ENCODE results near the gene MAPK9.
A peak's percentile ranks its signal among the peaks of the same experiment; 100 is the strongest.

The MAPK9 gene

DNA sequence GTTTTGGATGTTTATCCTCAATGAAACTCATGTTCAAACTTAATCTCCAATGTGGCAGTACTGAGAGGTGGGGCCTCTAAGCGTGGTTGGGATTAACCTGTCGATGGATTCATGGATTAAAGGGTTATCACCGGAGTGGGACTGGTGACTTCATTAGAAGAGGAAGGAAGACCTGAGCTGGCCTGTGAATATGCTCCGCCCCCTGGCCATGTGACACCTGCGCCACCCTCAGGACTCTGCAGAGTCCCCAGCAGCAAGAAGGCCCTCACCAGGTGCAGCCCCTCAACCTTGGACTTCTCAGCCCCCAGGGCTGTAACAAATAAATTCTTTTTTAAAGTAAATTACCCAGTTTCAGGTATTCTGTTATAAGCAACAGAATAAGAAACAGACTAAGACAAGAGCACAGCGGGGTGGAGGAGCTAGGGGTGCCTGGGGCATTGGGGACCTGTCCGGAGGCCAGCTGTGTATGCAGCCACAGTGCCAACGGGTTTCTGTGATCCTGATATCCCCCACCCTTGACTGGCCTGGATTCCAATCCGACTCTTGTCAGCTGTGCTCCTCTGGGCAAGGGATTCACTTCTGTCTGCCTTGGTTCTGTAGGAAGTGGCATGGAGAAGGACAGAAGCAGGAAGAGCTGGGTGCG lies 3.2 kb upstream of the MAPK9 start:
- DNase-seq (ENCODE audit: low read depth, low spot score) = no peak

DNA sequence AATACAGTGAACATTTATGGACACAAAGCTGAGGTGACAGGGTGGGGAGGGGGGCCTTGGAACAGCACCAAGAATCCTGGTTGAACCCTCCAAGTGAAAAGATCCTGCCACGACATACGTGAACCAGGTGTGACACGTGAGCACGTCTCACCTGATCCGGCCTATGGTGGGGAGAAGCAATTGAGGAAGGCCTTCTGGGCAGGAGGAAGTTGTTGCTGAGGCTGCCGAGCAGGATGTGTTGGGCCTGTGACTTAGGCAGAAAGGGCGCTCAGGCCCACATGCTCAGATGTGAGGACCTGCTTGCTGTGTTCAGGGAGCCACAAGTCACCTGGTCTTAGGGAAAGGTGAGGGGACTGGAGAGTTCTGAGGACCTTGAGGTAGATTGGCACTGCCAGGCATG lies 2.5 kb upstream of the MAPK9 start:
- no peak for DNase-seq (ENCODE audit: low read depth, low spot score)

DNA sequence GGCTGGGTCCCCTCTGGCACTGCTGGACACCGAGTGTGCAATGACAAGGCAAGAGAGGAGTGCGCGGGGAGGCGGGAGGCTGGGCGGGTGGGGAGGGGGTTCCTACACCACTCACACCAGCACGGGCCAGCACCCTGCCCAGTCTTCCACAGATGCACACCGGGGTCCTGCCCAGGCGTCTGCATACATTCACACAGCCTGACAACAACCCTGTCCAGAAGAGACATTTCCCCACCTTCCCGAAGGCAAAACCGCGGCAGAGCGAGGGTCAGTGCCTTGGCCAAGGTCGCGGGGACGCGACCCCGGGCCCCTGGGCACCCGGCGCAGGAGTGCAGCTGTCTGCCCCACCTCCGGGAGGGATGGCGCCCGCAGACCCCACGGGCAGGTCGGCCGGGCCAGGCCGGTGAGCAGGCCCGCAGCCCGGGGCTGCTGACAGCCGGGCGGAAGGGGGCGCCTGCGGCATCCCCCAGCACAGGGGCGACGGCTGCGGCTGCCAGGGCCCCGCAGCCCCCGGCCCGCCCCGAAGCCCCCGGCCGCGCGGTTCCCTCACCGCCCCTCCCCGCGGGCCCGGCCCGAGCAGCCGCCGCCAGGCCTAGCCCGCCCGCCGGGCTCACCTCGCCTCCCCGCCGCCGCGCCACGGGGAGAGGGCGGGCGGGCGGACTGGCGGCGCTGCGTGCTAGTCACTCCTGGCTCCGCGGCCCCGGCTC lies 496 bp downstream of the MAPK9 start:
- DNase-seq (ENCODE audit: low read depth, low spot score) = peak; percentile 69

DNA sequence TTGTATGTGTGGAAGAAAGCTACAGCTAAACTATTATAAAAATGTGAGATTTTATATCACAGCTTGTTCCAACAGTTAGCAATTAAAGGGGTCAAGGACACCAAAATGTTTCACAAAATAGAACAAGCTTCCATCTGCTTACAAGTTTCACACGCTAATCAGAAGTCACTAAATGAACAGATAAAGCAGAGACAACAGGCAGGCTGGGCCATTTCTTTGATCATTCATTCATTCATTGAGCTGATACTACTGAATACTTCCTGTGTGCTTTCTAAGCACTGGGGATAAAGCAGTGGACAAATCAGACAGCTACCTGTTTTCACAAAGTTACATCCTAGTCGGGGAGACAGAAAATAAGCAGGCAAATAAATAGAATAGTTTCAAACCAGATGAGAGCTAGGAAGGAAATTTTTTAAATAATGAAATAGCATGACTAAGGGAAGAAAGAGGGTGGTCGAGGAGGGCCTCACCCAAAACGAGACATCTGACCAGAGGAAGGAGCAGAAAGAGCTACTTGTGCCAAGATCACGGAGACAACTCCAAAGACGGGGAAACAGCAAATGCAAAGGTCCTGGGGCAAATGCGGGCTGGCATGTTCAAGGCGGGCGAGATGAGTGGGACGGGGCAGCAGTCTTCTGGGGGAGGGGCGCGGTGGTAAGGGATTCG lies 1.2 kb downstream of the MAPK9 start:
- DNase-seq (ENCODE audit: low read depth, low spot score) = no peak

DNA sequence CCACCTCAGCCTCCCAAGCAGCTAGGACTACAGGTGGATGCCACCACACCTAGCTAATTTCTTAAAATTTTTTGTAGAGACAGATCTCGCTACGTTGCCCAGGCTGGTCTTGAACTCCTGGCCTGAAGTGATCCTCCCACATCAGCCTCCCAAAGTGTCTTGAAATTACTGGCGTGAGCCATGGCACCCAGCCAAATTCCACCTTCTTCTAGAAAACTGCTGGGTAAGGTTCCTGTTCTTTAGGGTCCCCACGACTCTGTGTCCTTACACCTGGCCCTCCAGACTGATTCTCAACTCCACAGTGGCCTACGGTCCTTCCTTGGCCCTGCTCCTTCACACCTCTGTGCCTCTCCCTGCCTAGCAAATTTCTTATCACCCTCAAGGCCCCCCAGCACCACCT lies 1.9 kb downstream of the MAPK9 start:
- no peak for DNase-seq (ENCODE audit: low read depth, low spot score)

DNA sequence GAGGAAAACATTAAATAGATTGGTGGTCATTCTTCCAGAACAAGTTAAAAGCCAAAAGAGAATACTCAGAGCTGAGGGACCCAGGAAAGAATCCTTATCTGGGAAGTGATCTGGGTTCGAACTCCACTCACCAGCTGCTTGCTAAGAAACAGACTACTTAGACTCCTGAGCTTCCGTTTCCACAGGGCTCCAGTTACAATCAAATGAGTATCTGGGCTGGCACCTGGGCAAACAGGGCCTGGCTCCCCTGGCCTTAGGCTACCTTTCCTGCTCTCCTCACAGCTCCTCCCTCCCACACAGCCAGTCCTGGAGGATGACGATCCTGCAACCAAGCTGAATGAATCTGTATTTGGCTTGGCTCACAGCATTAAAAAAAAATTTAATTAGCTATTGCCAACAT lies 2.5 kb downstream of the MAPK9 start:
- DNase-seq (ENCODE audit: low read depth, low spot score) = no peak

DNA sequence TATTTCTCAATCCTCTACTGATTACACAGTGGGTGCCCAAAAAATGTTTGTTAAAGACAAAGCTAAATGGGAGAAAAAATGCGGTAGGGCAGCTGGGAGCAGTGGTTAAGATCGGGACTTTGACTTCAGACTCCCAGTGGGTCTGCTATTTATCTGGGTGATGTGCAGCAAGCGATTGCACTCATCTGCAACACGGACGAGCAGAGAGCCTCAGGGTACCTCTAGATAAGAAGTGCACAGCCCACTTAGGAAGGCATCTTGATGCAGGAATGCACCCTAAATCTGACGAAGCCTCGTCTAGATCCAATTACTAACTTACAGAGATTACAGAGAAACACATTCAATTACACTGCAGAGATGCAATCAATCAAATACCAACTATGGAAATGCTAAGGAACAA lies 4.0 kb downstream of the MAPK9 start:
- DNase-seq (ENCODE audit: low read depth, low spot score) = no peak

DNA sequence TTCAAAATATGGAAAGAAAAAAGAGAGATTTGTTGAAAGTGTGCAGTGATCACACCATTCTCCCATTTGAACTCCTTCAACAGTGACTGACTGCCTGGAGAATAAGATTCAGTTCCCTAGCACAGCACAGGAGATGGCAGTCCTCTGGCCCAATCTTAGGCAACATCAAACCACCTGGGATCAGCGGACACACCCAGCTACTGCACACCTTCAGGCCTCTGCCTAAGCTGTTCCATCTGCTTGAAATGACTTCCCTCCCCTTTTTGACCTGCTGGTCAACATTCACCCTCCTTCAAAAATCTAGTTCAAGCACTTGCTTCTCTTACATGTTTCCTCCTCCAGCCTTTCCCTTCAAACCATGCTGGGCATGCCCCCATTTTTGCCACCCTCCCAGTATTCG lies 4.5 kb downstream of the MAPK9 start:
- no peak for DNase-seq (ENCODE audit: low read depth, low spot score)

DNA sequence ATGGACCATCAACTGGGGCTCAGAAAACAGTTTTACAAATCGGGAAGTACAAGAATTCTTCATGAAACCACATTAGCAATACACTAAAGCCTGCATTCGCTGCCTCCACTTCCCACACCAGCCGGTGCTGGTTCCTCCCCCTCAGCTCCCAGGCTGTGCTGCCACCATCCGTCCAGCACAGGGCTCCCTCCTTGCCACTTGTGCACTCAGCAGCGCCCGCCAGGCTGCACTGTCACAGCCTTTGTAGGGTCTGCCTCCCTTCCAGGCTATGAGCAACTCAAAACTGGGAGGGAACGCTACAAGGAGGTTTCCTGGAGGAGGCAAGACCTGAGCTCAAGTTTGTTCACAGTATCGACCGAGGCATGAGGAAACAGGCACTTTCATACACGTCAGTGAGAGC lies 7.7 kb downstream of the MAPK9 start:
- DNase-seq (ENCODE audit: low read depth, low spot score) = no peak

DNA sequence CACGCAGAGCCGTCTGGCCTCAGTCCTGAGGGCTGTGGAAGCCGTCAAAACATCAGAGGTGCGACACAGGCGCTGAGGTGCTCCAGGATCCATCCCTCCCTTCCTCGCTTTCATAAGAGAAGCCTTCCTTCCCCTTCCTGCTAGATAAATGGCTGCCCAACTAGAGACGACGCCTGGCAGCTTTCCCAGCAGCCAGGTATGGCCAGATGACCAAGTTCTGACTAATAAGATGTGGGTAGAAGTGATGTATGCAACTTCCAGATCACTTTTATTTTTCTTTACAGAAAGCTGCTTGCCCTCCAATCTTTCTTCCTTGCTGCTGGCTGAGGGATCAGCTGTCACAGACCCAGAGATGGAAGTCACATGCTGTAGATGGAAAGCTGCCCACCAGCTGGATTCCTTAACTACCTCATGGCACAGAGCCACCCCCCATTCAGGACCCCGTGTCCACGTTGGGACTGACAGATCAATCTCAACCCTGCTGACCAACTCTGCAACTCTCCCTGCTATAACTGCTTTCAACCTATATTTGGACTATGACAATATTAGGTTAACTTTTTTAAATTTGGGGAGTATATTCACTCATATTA lies 8.8 kb downstream of the MAPK9 start:
- DNase-seq (ENCODE audit: low read depth, low spot score) = peak; percentile 48

DNA sequence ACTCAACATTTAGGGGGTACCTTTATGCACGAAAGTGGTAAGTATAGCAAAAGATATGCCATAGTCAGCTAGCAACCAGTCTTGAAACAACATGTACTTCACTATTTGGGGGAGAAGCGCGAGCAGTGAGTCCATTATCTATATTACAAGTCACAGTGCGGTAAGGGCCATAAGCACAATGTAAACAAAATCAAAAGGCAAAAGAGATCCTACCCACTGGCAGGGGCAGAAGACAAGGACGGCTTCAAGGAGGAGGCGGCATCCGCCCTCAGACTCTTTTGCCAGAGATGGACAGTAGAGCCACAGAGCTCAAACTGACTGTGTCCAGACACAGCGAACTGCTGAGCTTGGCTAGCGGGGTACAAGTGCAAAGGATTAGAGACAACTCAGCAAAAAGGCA lies 9.6 kb downstream of the MAPK9 start:
- no peak for DNase-seq (ENCODE audit: low read depth, low spot score)

DNA sequence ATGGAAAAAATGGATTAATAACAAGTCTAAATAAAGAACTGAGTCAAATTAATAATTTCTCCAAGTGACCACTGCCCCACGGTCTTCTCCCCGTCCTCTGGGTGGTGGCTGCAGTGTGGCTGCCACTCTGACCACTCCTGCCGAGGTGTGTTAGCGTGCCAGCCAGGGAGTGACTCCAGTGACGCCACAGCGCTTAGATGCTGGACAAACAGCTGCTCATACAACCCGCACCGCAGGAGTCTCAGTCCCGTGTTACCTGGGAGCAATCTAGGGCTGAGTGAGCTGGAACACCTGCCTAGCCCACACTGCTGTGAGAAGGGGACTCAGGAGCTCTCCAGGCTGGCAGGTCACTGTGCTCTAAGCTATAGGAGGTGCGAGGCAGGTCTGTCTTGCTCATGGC lies 10.2 kb downstream of the MAPK9 start:
- no peak for DNase-seq (ENCODE audit: low read depth, low spot score)

DNA sequence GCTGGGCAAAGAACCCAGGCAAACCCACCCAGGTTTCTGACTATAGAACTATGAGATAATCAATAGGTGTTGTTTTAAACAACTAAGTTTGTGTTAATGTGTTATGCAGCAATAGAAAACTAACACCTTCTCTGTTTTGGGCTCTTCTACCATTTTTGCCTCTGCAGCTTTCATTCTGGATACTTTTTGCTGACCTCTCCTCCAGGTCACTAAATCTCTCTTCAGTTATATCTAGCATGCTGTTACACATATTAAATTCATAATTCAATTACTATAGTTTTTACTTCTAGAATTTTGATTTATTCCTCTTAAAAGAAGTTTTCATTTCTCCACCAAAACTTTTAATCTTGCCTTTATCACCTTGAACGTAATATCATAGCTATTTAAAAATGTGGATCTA lies 17.2 kb downstream of the MAPK9 start:
- DNase-seq (ENCODE audit: low read depth, low spot score) = no peak

DNA sequence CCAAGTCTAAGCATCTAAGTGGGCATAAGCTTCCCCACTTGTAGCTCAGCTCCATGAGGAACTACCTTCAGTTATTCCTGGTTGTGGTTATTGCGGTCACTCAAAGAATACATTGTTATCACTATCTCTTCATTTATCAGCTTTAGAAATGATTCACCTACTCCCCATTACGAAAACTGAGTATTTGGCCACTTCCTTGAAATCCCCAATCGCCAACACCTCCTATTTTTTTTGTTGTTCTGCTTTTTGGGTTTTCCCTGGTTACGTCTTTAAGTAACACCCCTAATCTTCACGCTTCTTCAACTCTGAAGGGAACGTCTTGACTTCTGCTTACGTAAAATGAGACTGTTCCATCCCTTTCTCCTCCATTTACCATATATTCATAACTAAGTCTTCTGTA lies 20.7 kb downstream of the MAPK9 start:
- DNase-seq (ENCODE audit: low read depth, low spot score) = no peak

DNA sequence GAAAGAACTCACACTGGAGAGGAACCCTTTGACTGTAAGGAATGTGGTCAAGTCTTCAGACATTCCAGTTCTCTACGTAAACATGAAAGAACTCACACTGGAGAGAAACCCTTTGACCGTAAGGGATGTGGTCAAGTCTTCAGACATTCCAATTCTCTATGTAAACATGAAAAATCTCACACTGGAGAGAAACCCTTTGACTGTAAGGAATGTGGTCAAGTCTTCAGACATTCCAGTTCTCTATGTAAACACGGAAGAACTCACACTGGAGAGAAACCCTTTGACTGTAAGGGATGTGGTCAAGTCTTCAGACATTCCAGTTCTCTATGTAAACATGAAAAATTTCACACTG lies 32.6 kb downstream of the MAPK9 start:
- DNase-seq (ENCODE audit: low read depth, low spot score) = no peak

DNA sequence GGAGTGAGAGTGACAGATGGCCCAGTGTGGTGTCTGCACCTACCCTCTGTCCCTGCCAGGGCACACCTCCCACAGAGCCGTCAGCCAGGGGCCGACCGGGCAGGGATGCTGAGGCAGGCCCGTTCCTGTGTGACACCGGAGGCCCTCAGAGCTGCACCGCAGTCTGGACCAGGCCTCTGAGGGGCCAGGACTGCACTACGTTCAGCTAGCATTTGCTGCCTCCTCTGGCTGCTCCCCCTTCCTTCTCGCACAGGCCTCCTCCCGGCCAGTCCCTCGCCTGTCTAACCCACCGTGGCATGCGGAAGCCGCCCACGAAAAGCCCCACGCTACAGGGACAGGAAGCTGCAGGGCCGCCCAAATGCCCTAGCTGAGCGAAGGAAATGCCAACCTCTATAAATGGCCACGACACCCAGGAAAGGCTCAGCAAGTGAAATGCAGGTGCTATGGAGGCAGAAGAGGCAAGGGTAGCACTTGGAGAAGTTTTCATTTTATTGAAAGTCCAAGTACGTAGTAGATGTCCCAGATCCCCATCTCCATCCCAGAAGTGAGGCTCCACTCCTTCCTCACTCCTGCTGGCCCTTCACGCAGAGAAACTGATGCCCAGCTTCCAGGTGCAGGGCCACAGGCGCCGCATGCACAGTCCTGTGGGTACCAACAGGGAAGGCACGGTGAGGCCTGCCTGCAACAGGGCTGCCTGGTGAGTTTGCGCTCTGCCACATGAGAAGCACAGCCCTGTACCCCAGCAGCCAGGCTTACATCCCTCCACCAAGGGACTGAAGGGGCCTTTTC lies 38.7 kb downstream of the MAPK9 start:
- no peak for DNase-seq (ENCODE audit: low read depth, low spot score)

DNA sequence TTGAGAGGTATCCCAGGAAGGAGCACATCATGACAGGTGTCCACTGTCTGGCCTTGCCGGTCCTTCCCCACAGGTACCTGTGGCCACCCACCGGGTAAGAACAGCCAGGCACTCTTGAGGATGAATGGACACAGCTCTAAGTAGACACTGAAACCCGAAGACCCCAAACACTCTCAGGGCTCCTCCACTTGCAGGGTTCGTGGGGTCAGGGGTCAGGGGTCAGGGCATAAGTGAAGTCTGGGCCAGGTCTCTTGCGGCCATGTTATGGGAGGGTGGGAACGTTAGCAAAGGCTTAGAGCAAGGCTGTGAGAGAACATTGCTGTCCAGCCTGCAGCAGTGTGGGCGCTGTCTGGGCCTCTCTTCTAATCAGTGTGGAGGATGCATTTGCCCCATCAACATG lies 40.0 kb downstream of the MAPK9 start:
- no peak for DNase-seq (ENCODE audit: low read depth, low spot score)

DNA sequence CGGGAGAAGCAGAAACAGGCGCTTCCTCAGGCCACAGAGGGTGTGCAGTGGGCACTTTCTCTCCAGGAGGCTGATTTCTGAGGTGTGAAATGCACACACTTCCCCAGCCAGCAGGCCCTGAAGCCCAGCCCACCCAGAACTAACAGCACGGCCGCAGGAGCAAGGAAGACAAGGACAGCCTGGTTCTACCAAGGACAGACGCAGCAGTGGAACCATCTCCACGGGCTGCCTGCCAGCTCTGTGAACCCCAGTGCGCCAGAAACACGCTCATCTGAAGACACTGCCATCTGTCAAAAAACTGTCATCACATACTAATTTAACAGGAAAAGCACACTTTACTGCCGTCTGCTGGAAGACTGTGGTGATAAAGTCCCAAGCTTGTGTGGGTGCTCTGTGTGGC lies 40.7 kb downstream of the MAPK9 start:
- no peak for DNase-seq (ENCODE audit: low read depth, low spot score)

DNA sequence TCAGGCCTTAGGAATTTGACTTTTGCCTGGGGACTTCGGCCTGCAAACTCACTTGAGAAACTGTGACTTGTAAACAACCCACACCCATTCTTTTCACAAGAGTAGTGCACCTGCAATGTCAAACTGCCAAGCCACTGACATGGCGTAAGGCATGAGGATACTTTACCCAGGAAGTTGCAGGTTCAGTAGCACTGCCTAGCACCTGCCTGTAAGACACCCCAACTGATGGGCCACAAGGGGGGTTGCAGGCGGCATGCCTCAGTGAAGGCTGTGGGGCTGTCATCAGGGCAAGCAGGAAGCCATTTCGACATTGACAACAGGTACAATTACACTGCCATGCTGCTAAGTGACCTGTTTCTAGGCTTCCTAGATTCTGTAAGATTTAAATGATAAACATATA lies 41.6 kb downstream of the MAPK9 start:
- no peak for DNase-seq (ENCODE audit: low read depth, low spot score)

DNA sequence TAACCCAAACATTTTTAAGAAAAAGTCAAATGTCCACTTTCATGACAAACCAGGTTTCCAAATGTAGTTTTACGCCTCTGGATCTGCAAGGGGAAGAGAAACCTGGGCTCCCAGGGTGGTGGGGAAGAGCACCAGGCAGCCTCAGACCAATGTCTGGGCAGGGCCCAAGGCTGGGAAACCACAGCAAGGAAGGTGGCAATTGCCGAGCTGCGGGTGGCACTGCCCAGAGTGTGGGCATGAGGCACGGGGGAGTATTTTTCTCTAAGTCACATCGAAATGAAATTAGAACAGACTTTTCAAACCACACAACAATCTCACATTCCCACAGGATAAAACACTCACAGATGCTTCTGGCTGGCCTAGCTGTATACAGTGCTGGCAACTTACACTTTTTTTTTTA lies 50.3 kb downstream of the MAPK9 start:
- no peak for DNase-seq (ENCODE audit: low read depth, low spot score)

DNA sequence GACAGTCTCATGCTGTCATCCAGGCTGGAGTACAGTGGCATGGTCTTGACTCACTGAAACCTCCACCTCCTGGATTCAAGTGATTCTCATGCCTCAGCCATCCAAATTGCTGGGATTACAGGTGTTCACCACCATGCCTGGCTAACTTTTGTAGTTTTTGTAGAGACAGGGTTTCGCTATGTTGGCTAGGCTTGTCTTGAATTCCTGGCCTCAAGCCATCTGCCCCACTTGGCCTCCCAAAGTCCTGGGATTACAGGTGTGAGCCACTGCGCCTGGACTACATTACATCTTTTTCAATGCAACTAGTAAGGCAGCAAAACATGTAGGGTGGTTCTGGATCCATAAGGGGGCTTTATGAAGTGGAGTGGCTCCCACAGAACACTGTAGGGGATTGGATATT lies 53.3 kb downstream of the MAPK9 start:
- no peak for DNase-seq (ENCODE audit: low read depth, low spot score)

DNA sequence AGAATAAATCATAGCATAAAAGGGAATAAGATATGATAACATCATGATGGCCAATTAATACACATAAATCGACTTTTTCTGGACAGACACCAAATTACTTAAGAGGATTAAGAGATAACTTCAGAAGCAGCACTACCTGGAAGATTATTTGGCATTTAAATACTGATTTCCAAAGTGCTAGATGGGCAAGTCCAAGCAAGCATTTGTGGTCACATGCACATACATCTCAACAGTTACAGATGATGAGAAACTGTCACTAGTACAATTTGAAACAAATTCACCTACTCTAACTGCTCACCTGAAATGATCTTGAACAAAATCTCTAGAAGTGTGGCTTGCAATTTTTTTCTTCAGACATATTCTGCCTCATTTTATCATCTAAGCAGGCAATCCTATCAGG lies 56.0 kb downstream of the MAPK9 start:
- no peak for DNase-seq (ENCODE audit: low read depth, low spot score)
